Measurements from ENCODE around the gene FGF22.

FGF22 gene

GRCh38 chr19:616747-617526, 22.7 kb upstream of the FGF22 start:
- TF ChIP-seq GATA2 (IDR thresholded peaks at IDR 0.05; ENCODE audit: low read depth, low read length), result no peak
- no peak for TF ChIP-seq GATA3 (IDR thresholded peaks at IDR 0.05; ENCODE audit: low read depth, low read length)

- TF ChIP-seq GATA2 (IDR thresholded peaks at IDR 0.05; ENCODE audit: low read depth, low read length) (no peak), GATA3 (IDR thresholded peaks at IDR 0.05; ENCODE audit: low read depth, low read length) (no peak)
Measured at GRCh38 chr19:617551-618246, 22.0 kb upstream of the FGF22 start.

GRCh38 chr19:618247-618619, 21.4 kb upstream of the FGF22 start:
- TF ChIP-seq GATA3 (IDR thresholded peaks at IDR 0.05; ENCODE audit: low read depth, low read length) (no peak), GATA2 (IDR thresholded peaks at IDR 0.05; ENCODE audit: low read depth, low read length) (no peak)

- TF ChIP-seq GATA2 (IDR thresholded peaks at IDR 0.05; ENCODE audit: low read depth, low read length) (no peak), GATA3 (IDR thresholded peaks at IDR 0.05; ENCODE audit: low read depth, low read length) (no peak)
Measured at GRCh38 chr19:618674-619285, 20.9 kb upstream of the FGF22 start.

- no peak for TF ChIP-seq GATA2 (IDR thresholded peaks at IDR 0.05; ENCODE audit: low read depth, low read length)
- TF ChIP-seq GATA3 (IDR thresholded peaks at IDR 0.05; ENCODE audit: low read depth, low read length), result no peak
Measured at GRCh38 chr19:619286-620002, 20.2 kb upstream of the FGF22 start.

DNA sequence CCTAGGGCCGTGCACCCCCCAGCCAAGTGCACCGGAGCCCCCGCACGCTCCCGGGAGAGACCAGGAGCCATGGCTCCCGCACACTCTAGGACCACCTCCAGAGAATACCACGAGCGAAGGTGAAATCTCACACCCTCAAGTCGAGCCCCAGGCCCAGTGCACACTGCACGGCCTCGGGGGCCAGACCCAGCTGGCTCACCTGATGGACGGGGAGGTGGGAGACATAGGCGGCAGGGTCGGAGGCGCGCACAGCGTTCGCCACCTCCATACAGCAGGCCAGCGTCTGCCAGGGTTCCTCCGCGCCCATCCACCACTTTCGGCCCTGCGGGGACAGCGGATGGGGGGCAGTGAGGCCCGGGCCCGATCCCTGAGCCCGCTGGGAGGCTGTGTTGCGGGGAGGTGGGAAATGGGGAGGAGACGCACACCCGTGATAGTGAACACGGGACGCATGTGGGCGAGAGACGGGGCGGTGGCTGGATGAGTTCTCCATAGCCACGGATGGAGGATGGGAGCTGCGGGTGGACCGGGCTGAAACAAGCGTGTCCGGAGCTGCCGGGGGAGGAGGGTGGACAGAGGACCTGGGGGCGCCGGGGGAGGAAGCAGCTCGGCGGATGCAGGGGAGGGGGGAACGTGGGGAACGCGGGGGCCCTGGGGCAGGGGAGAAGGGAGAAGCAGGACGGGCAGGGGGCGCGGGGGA, 19.4 kb upstream of the FGF22 start:
- TF ChIP-seq GATA3 (IDR thresholded peaks at IDR 0.05; ENCODE audit: low read depth, low read length) (no peak), GATA2 (IDR thresholded peaks at IDR 0.05; ENCODE audit: low read depth, low read length) (no peak)

GRCh38 chr19:621819-622218, 17.9 kb upstream of the FGF22 start:
- TF ChIP-seq GATA3 (IDR thresholded peaks at IDR 0.05; ENCODE audit: low read depth, low read length) (no peak), GATA2 (IDR thresholded peaks at IDR 0.05; ENCODE audit: low read depth, low read length) (no peak)

DNA sequence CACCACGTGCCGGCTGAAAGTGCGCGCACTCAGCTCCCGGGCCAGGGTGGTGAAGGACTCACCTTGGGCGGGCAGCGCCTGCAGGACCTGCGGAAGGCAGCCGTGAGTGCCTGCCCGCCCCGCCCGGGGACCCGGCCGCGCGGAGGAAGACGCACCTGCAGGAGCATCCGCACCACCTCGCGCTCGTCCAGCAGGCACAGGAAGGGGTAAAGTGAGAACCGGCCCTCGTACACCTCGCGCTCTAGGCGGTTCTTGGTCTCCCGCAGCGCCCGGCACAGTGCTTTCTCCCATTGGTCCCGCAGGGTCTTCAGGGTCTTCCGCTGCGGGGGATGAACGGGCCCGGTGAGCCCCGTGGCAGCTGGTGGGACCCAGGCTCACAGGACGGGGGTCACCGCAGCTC, 17.0 kb upstream of the FGF22 start:
- no peak for TF ChIP-seq GATA2 (IDR thresholded peaks at IDR 0.05; ENCODE audit: low read depth, low read length)

GRCh38 chr19:623175-623916, 16.3 kb upstream of the FGF22 start:
- no peak for TF ChIP-seq GATA2 (IDR thresholded peaks at IDR 0.05; ENCODE audit: low read depth, low read length)
- TF ChIP-seq GATA3 (IDR thresholded peaks at IDR 0.05; ENCODE audit: low read depth, low read length), result no peak

DNA sequence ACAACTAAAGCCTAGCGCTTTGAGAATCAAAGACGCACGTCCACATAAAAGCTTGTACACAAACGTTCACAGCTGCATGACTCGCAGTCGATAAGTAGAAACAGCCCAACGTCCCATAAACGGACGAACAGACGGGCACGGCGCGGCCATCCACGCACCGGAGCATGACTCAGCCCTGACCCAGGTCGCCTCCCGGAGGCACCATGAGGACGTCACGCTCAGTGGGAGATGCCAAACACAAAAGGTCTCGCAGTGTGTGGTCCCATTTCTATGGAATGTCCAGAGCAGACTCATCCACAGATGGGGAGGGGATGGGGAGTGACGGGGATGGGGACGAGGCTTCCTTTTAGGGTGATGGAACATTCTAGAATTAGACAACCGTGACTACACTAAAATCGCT, 15.7 kb upstream of the FGF22 start:
- TF ChIP-seq GATA3 (IDR thresholded peaks at IDR 0.05; ENCODE audit: low read depth, low read length), result no peak
- no peak for TF ChIP-seq GATA2 (IDR thresholded peaks at IDR 0.05; ENCODE audit: low read depth, low read length)

DNA sequence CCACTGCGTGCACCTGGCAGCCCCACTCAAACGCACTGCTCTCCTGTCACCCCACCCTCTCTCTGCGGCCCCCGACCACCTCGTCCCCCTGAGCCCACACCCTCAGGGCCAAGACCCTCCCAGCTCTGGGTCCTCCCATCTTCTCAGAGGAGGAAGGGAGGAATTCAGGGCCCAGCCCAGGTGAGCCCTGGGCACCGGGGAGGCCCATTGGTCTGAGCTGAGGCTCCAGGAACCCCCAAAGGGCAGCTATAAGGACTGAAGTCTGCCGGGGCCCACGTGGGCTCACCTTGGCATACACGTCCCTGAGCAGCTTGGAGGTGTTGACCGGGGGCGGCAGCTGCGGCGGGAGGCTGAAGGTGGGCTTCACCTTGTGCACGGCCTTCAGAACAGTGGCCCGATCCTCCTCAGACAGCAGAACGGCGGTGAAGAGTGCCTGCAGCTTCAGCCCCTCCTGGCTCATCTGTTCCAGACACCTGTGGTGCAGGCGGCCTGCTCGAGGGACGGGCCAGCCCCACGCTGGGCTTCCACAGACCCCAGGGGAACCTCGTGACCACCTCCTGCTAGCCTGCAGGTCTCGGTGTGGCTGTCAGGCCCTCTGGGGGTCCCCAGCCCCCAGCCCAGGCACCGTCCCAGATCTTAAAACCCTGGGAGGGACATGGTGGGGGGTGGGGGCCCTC, 15.1 kb upstream of the FGF22 start:
- TF ChIP-seq GATA2 (IDR thresholded peaks at IDR 0.05; ENCODE audit: low read depth, low read length) (no peak), GATA3 (IDR thresholded peaks at IDR 0.05; ENCODE audit: low read depth, low read length) (no peak)

DNA sequence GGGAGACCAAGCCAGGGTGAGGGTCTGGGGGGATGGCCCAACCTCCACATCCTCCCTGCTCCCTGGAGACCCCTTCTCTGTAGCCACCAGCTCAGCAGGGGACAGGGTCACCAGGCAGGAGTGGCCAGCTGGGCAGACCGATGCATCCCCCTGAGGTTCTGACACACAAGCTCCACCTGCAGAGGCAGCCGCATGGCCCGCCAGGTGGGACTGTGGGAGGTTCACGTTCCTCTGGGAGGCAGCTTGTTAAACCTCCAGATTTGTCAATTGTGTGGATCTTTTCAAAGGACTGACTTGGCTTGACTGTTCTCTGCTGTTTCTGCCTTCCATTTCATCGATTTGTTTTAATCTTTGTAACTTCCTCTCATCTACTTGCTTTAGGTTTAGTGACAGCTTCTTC, 14.4 kb upstream of the FGF22 start:
- TF ChIP-seq GATA3 (IDR thresholded peaks at IDR 0.05; ENCODE audit: low read depth, low read length), result no peak
- no peak for TF ChIP-seq GATA2 (IDR thresholded peaks at IDR 0.05; ENCODE audit: low read depth, low read length)

GRCh38 chr19:628168-628567, 11.5 kb upstream of the FGF22 start:
- no peak for TF ChIP-seq GATA2 (IDR thresholded peaks at IDR 0.05; ENCODE audit: low read depth, low read length)

Measured in SH-SY5Y (cell line).